ENCODE data around the gene TBCCD1.

DNA sequence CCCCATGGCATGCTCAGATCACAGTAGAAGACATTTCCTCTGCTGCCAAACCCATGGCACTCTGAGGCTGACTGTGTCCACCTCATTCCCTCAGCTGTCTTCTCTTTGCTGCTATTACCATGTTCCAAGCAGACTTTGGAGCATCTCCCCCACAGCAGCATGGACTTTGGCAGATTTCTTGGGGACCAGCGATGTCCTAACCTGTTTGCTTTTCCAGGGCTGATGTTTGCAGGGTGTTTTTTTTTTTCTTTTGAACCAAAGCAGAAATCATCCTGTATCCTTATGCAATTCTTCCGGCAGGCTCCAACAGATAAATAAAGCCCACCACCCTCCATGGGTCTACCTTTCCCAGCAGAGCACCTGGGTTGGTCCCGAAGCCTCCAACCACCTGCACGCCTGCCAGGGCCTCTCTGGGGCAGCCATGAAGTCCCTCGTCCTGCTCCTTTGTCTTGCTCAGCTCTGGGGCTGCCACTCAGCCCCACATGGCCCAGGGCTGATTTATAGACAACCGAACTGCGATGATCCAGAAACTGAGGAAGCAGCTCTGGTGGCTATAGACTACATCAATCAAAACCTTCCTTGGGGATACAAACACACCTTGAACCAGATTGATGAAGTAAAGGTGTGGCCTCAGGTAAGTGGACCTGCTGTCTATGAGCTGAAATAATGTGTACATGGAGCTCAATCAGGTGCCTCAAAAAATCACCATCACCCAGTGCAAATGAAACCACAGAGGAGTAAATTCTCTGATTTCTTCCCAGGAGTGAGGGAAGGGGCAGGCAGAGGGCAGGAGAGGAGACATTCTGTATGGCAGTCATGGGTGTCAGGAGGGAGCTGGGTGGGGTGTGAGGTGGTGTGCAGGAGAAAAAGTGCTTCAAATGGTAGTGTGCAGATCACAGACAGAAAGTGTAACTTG, 45.8 kb upstream of the TBCCD1 start, which contains the start of gene AHSG:
- TF ChIP-seq, protein P1, sequence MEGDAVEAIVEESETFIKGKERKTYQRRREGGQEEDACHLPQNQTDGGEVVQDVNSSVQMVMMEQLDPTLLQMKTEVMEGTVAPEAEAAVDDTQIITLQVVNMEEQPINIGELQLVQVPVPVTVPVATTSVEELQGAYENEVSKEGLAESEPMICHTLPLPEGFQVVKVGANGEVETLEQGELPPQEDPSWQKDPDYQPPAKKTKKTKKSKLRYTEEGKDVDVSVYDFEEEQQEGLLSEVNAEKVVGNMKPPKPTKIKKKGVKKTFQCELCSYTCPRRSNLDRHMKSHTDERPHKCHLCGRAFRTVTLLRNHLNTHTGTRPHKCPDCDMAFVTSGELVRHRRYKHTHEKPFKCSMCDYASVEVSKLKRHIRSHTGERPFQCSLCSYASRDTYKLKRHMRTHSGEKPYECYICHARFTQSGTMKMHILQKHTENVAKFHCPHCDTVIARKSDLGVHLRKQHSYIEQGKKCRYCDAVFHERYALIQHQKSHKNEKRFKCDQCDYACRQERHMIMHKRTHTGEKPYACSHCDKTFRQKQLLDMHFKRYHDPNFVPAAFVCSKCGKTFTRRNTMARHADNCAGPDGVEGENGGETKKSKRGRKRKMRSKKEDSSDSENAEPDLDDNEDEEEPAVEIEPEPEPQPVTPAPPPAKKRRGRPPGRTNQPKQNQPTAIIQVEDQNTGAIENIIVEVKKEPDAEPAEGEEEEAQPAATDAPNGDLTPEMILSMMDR (conservative IDR thresholded peaks at IDR 0.05 in 1 of 2, IDR thresholded peaks at IDR 0.05 in 1 of 2; ENCODE audit: low read depth in 1 of 2, low read length in 2 of 2), result no peak
- no peak for TF ChIP-seq EZH2 (IDR thresholded peaks at IDR 0.05; ENCODE audit: low read length, missing control alignments)
